Naive B cell (primary cell): ENCODE data around the gene TNIK. TPM values are rescaled to one million over a fixed set of nuclear protein-coding genes. Genes with fewer than 3 reads are reported as not detected.
"Not testable (repeated sequence)": the region's sequence is repeated elsewhere in the genome, so short reads cannot be mapped to it uniquely, and the experiment has no call there.

Source experiments
- ATAC-seq, 2 donors: fragments of 150-1000 bp; cut with Tn5 transposase; 2 replicates each; pipeline ENCODE4 v1.10.0; 2021; ENCODE audit warnings: low read depth in 2 of 2, mild to moderate bottlenecking in 2 of 2, moderate library complexity in 2 of 2
- DNase-seq: peaks from one replicate; pipeline ENCODE4 v3.0.0; 2022
- H3K27ac Mint-ChIP-seq, 6 donors: one replicate each; pipeline ENCODE4 v1.8.0; 2020 to 2022; ENCODE audit warnings: mild to moderate bottlenecking in 6 of 6, mixed read lengths in 6 of 6, moderate library complexity in 5 of 6, inconsistent platforms in 2 of 6
- H3K27me3 Mint-ChIP-seq, 3 donors: one replicate each; pipeline ENCODE4 v1.8.0; 2021 to 2022; ENCODE audit warnings: mixed read lengths in 3 of 3, mild to moderate bottlenecking in 1 of 3
- H3K36me3 Mint-ChIP-seq, 2 donors: one replicate each; pipeline ENCODE4 v1.8.0; 2020 to 2022; ENCODE audit warnings: mixed read lengths in 2 of 2, inconsistent platforms in 1 of 2, mild to moderate bottlenecking in 1 of 2
- H3K4me1 Mint-ChIP-seq, 3 donors: one replicate each; pipeline ENCODE4 v1.8.0; 2020 to 2022; ENCODE audit warnings: mixed read lengths in 3 of 3, inconsistent platforms in 1 of 3, mild to moderate bottlenecking in 1 of 3, moderate library complexity in 1 of 3
- H3K4me3 Mint-ChIP-seq, 8 donors: one replicate each; pipeline ENCODE4 v1.8.0; 2020 to 2022; ENCODE audit warnings: mild to moderate bottlenecking in 8 of 8, mixed read lengths in 8 of 8, moderate library complexity in 8 of 8, inconsistent platforms in 2 of 8
- H3K9me3 Mint-ChIP-seq, 7 donors: one replicate each; pipeline ENCODE4 v1.8.0; 2020 to 2022; ENCODE audit warnings: mixed read lengths in 7 of 7, mild to moderate bottlenecking in 5 of 7, inconsistent platforms in 2 of 7, moderate library complexity in 1 of 7
- polyA plus RNA-seq, 6 donors: library from polyadenylated mRNA; unstranded; fragments of 300-500 nt; fragmentation: Illumina TruSeq; gene quantifications; one replicate each; pipeline ENCODE4 v1.2.3, GENCODE V29; 2021; ENCODE audit warnings: low read depth in 6 of 6

Gene TNIK
- polyA plus RNA-seq, 6 donors from 2014 or later: 0.58 to 1.8 (median 1.1) TPM; not detected in 1

DNA sequence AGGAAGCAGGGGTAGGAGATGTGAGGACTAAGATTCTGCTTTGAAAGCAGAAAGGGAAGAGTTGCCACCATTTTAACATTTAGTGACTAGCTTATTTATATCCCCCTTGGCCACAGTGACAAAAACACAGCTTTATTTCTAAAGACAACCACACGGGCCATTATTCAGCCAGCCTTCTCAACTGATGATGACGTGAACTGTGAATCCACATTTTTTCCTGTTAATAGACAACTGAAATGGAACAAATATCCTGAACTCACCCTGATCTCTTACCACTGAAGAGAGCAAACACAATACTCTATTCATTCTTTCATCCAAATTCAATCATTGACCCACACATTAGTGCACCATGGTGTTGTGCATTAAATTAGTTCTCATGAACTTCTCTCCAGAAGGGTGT is 145.1 kb downstream of the TNIK start:
- no peak overlapping the region for H3K27ac Mint-ChIP-seq
- H3K36me3 Mint-ChIP-seq: no peaks in the 10 kb centered on the region
- DNase-seq (no peak), ATAC-seq (no peak)
- H3K27me3 Mint-ChIP-seq: no peaks in the 10 kb centered on the region
- H3K9me3 Mint-ChIP-seq: no peaks in the 10 kb centered on the region
- no peak overlapping the region for H3K4me3 Mint-ChIP-seq
- H3K4me1 Mint-ChIP-seq: no peaks in the 10 kb centered on the region

DNA sequence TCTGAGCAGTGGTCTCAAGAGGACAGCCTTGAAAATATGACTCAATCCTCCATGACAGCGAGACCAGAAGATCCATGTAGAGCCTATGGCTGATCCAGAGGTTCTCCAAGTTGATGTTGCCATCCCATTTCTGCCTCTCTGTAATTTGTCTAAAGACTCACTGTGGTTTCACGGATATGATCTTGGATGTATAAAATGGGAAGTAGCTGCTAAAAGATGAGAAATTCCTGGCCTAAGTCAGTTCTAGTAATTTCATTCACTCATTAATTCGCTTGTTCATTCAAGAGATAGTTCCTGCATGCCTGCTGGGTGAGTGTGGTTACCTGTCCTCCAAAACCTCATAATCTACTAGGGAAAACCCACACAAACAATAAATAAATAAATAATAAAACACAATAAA is 145.9 kb downstream of the TNIK start:
- Mint-ChIP-seq H3K27ac (no peak overlapping the region), H3K9me3 (no peaks in the 10 kb centered on the region), H3K4me1 (no peaks in the 10 kb centered on the region), H3K36me3 (no peaks in the 10 kb centered on the region), H3K27me3 (no peaks in the 10 kb centered on the region), H3K4me3 (no peak overlapping the region)
- DNase-seq (no peak), ATAC-seq (no peak)

DNA sequence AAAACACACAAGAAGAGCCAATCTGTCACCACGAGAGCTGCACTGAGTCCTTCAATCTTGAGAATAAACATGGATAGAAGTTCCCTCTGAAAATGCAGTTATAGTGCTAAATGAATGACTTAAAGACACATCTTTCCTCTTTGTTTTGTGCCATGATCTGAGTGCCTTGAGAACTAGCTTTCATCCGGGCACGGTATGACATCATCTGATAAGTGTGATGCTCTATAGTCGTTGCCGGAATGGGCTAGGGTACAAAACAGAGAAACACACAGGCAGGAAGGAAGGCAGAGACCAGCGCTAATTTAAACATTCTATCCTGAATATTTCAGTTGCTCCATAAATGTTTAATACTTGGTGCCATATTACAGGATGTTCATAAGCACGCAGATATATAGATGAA is 146.5 kb downstream of the TNIK start:
- H3K27ac Mint-ChIP-seq: no peak overlapping the region
- H3K36me3 Mint-ChIP-seq: no peaks in the 10 kb centered on the region
- H3K4me1 Mint-ChIP-seq: no peaks in the 10 kb centered on the region
- H3K4me3 Mint-ChIP-seq: no peak overlapping the region
- no peaks in the 10 kb centered on the region for H3K27me3 Mint-ChIP-seq
- H3K9me3 Mint-ChIP-seq: no peaks in the 10 kb centered on the region
- ATAC-seq: no peak
- no peak for DNase-seq

DNA sequence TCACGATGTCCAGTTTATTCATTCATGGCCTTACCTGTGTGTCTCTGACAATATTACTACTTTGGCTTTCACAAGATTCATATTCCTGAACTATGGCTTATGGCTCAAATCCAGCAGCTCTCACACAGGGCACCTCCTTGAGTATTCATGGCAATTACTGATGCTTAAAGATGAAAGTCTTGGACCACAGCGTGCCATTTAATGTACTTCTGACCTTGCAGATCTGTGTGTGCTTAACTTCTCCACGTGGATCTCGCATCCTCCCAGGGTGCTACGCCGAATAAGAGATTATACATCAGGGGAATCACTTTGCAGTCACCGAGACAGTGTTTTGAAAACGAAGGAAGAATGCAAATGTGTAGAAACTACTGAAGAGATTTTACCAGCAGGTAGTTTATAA is 147.5 kb downstream of the TNIK start:
- Mint-ChIP-seq H3K27ac (no peak overlapping the region), H3K36me3 (no peaks in the 10 kb centered on the region), H3K4me3 (no peak overlapping the region), H3K27me3 (no peaks in the 10 kb centered on the region), H3K4me1 (no peaks in the 10 kb centered on the region), H3K9me3 (peaks cover 0 to 7% (median 2%) of the 10 kb centered on the region in 7 donors)
- ATAC-seq (no peak), DNase-seq (no peak)

DNA sequence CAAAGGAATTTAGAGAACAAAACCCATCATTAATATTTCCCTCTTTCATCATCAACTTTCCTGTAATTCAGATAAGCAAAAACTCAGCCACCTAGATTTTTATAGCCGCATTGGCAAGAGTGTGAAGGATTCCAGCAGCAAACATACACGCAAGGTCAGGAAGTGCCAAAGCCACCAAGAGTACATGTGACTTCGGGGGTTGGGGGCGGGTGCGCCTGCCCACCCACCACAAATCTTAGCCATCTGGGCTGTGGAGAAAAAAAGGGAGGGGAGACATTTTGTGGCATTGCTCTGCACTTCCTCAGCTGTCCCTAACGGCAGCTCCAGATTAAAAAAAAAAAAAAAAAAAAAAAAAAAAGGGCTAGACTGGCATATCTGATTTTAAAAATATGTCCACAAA is 148.4 kb downstream of the TNIK start:
- no peak overlapping the region for H3K27ac Mint-ChIP-seq

DNA sequence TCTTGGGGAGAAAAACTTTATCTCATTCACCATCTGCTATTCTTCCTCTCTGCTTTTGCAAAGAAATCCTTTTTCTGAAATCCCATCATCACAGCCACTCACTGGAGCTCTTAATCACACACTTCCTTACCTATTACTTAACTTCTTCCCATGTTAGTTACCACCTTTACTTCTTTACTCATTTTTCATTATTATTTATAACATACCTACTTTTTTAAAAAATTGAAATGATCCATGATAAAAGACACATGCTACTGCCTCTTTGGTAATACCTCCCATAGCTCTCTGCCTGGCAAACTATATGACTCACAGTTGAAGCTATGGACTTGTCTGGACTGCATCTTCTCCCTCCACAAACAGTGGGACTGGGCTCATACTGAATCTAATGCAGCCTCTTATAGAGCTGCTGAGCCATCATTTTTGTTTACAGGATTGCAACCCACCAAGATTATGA is 150.3 kb downstream of the TNIK start:
- DNase-seq (no peak), ATAC-seq (no peak)
- Mint-ChIP-seq H3K27me3 (no peaks in the 10 kb centered on the region), H3K9me3 (peaks cover 0 to 15% (median 4%) of the 10 kb centered on the region in 7 donors), H3K36me3 (no peaks in the 10 kb centered on the region), H3K4me1 (no peaks in the 10 kb centered on the region), H3K27ac (no peak overlapping the region), H3K4me3 (no peak overlapping the region)

More for the DNA sequence above, 148.4 kb downstream of the TNIK start:
- H3K36me3 Mint-ChIP-seq: no peaks in the 10 kb centered on the region
- H3K4me3 Mint-ChIP-seq: no peak overlapping the region
- ATAC-seq: no peak
- no peaks in the 10 kb centered on the region for H3K27me3 Mint-ChIP-seq
- DNase-seq: no peak
- H3K4me1 Mint-ChIP-seq: no peaks in the 10 kb centered on the region
- H3K9me3 Mint-ChIP-seq: peaks cover 0 to 9% (median 2%) of the 10 kb centered on the region in 7 donors

DNA sequence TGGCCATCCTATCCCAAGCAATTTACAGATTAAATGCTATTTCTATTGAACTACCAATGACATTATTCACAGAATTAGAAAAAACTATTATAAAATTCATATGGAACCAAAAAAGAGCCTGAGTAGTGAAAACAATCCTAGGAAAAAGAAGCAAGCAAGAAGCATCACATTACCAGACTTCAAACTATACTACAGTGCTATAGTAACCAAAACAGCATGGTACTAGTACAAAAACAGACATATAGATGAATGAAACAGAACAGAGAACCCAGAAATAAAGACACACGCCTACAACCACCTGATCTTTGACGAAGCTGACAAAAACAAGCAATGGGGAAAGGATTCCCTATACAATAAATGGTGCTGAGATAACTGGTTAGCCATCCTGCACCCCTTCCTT is 152.2 kb downstream of the TNIK start:
- Mint-ChIP-seq H3K4me1 (no peaks in the 10 kb centered on the region), H3K27me3 (no peaks in the 10 kb centered on the region), H3K36me3 (peaks cover 0 to 8% of the 10 kb centered on the region in 2 donors), H3K4me3 (no peak overlapping the region), H3K27ac (no peak overlapping the region), H3K9me3 (peaks cover 0 to 22% (median 6%) of the 10 kb centered on the region in 7 donors)
- DNase-seq: no peak
- no peak for ATAC-seq

DNA sequence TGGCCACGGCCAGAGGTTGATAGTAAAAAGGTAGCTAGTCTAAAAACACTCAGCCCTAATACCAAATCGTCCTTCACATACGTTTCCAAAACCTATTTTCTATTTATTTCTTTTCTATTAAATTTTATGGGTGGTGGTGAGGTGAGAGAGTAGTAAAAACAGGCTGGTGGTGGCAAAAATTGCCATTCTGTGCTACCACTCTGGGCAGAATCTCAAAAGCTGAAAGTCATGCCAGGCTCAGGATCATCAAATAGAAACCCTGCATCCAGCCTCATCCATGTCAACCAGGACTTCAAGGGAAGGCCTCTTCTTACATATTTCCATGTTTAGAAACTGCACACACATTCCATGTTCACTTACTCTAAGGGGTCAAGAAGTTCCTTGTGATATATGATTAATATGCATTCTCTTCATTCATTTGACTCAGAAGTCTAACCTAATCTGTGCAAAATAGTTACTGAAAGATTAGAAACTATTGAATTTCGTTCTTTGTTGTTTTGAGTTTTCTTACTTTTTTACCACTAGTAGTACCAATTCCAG is 153.1 kb downstream of the TNIK start:
- no peak overlapping the region for H3K27ac Mint-ChIP-seq
- no peaks in the 10 kb centered on the region for H3K27me3 Mint-ChIP-seq
- H3K4me1 Mint-ChIP-seq: no peaks in the 10 kb centered on the region
- no peak overlapping the region for H3K4me3 Mint-ChIP-seq
- H3K36me3 Mint-ChIP-seq: peaks cover 0 to 8% of the 10 kb centered on the region in 2 donors
- no peak for DNase-seq
- ATAC-seq: no peak
- peaks cover 0 to 22% (median 6%) of the 10 kb centered on the region in 7 donors for H3K9me3 Mint-ChIP-seq

DNA sequence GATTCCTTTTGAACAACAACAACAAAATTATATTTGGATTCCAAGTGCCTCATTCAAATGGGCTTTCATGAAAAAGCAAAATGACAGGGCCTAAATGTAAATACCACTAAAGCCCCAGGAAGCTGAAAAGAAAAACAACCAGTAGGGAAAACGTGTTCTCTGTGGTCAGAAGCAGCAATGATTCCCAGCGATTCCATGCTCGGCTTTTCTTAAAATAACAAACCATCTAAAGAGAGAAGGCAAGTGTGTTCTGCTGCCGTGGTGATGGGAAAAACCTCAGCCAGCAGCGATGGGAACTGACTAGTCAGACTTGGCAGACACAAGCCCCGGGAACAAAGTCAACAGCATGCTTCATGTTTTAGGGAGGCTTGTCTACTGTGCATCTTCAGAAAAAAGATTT is 153.6 kb downstream of the TNIK start:
- H3K4me1 Mint-ChIP-seq: no peaks in the 10 kb centered on the region
- DNase-seq: no peak
- no peak for ATAC-seq
- H3K27me3 Mint-ChIP-seq: no peaks in the 10 kb centered on the region
- H3K4me3 Mint-ChIP-seq: no peak overlapping the region
- H3K9me3 Mint-ChIP-seq: peaks cover 0 to 22% (median 6%) of the 10 kb centered on the region in 7 donors
- H3K36me3 Mint-ChIP-seq: peaks cover 0 to 8% of the 10 kb centered on the region in 2 donors
- H3K27ac Mint-ChIP-seq: no peak overlapping the region

DNA sequence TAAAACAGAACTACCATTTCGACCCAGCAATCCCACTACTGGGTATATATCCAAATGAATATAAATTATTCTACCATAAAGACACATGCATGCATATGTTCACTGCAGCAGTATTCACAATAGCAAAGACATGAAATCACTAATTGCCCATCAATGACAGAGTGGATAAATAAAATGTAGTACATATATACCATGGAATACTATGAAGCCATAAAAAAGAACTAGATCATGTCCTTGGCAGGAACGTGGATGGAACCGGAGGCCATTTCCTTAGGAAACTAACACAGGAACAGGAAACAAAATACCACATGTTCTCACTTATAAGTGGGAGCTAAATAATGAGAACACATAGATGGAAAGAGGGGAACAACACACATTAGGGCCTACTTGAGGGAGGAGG is 154.4 kb downstream of the TNIK start:
- not testable (repeated sequence) for DNase-seq, H3K36me3 Mint-ChIP-seq, H3K27ac Mint-ChIP-seq, ATAC-seq, H3K4me3 Mint-ChIP-seq, H3K4me1 Mint-ChIP-seq, H3K27me3 Mint-ChIP-seq
- peaks cover 0 to 22% (median 6%) of the 10 kb centered on the region in 7 donors for H3K9me3 Mint-ChIP-seq

DNA sequence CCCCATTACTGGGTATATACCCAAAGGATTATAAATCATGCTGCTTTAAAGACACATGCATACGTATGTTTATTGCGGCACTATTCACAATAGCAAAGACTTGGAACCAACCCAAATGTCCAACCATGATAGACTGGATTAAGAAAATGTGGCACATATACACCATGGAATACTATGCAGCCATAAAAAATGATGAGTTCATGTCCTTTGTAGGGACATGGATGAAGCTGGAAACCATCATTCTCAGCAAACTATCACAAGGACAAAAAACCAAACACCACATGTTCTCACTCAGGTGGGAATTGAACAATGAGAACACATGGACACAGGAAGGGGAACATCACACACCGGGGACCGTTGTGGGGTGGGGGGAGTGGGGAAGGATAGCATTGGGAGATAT is 155.7 kb downstream of the TNIK start:
- not testable (repeated sequence) for ATAC-seq, DNase-seq, H3K27ac Mint-ChIP-seq, H3K27me3 Mint-ChIP-seq, H3K4me1 Mint-ChIP-seq, H3K36me3 Mint-ChIP-seq, H3K4me3 Mint-ChIP-seq
- H3K9me3 Mint-ChIP-seq: peaks cover 0 to 22% (median 6%) of the 10 kb centered on the region in 7 donors

DNA sequence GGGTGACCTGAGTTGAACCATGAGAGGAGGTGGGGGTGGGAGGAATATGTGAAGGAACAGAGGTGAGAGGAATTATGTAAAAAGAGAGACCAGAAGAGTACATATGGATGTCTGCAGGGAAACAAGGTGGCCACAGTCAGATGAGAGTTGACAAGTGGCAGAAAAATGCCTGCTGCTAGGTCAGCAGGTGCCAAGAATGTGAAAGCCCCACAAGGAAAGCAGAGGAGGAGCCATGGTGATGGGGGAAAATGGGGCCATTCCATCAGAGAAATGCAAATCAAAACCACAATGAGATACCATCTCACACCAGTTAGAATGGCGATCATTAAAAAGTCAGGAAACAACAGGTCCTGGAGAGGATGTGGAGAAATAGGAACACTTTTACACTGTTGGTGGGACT is 156.2 kb downstream of the TNIK start:
- not testable (repeated sequence) for ATAC-seq, H3K4me3 Mint-ChIP-seq, H3K27me3 Mint-ChIP-seq, H3K4me1 Mint-ChIP-seq, DNase-seq, H3K36me3 Mint-ChIP-seq
- Mint-ChIP-seq H3K27ac (peak overlapping the region in 1 of 6 donors; percentile 0), H3K9me3 (peaks cover 0 to 22% (median 6%) of the 10 kb centered on the region in 7 donors)

DNA sequence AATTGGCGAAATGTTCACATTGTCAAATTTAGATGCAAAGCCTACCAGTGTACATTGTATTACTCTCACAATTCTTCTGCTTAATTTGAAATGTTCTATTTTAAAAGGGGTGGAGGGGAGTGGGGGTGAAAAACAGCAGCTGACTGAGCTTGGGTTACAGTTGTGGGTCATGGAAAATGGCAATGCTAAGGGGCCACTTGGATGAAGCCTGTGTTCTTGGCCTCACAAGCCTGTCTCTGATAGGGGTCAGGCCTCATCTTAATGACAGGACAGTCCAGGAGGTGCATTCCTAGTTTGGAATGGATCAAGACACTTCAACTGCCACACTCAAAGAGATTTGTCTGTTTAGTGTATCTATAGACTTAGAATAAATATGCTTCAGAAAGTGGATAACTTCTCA is 158.2 kb downstream of the TNIK start:
- no peak for DNase-seq
- H3K27me3 Mint-ChIP-seq: no peaks in the 10 kb centered on the region
- no peak for ATAC-seq
- H3K9me3 Mint-ChIP-seq: peaks cover 0 to 13% (median 4%) of the 10 kb centered on the region in 7 donors
- no peak overlapping the region for H3K4me3 Mint-ChIP-seq
- peak overlapping the region in 1 of 6 donors; percentile 8 for H3K27ac Mint-ChIP-seq
- no peaks in the 10 kb centered on the region for H3K4me1 Mint-ChIP-seq
- peaks cover 0 to 8% of the 10 kb centered on the region in 2 donors for H3K36me3 Mint-ChIP-seq

DNA sequence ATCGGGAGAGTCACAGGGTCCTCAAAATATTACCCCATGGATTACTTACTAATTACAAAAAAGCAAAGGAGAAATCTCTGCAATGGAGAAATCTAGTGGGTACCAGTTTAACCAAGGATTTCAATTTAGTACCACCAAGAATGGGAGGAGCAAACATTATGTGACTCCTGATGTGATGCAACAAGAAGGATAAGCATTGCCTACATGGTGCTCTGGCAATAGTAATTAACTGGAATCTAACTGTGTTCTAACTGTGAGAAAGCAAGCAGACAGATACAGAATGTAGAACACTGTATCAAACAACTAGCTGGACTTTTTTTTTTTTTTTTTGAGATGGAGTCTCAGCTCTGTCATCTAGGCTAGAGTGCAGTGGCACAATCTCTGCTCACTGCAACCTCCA is 159.2 kb downstream of the TNIK start:
- H3K4me3 Mint-ChIP-seq: no peak overlapping the region

DNA sequence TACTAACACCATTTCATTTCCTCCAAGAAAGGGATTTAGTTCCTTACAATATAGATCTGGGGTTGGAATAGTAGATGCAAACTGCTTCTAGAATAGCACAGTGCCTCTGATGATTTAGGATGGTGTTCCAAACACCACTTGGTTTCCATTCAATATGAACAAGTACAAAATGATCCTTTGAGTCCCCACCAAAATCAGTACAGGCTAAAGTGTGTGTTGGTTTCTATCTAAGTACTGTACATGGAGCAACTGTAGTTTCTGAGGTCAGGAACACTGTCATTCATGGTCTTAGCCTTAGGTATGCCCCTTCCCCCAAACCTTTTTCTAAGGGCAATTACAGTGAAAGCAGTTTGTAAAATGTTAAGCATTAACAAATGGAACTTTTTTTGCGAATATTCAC is 162.3 kb downstream of the TNIK start:
- Mint-ChIP-seq H3K4me1 (no peaks in the 10 kb centered on the region), H3K4me3 (no peak overlapping the region), H3K9me3 (peaks cover 0 to 3% (median 0%) of the 10 kb centered on the region in 7 donors), H3K27ac (no peak overlapping the region), H3K36me3 (no peaks in the 10 kb centered on the region), H3K27me3 (no peaks in the 10 kb centered on the region)
- no peak for DNase-seq
- ATAC-seq: no peak

More for the DNA sequence above, 159.2 kb downstream of the TNIK start:
- Mint-ChIP-seq H3K27me3 (no peaks in the 10 kb centered on the region), H3K9me3 (peaks cover 0 to 12% (median 4%) of the 10 kb centered on the region in 7 donors), H3K36me3 (peaks cover 0 to 8% of the 10 kb centered on the region in 2 donors), H3K4me1 (no peaks in the 10 kb centered on the region), H3K27ac (no peak overlapping the region)
- ATAC-seq: no peak
- DNase-seq: no peak
